ENCODE data around the gene WDR19. TPM values are rescaled to one million over a fixed set of nuclear protein-coding genes. Genes with fewer than 3 reads are reported as not detected.

Gene WDR19
- total RNA-seq, 1 donor from 2014 or later, result 28.3 TPM

GRCh38 chr4:39308611-39309010, 126.3 kb downstream of the WDR19 start:
- Histone ChIP-seq H3K36me3 (peaks cover 27 to 55% of the 10 kb centered on the region in 2 donors), H3K9me3 (no peaks in the 10 kb centered on the region)
- no peak for TF ChIP-seq CTCF (IDR thresholded peaks at IDR 0.05)

GRCh38 chr4:39312816-39313215, 130.5 kb downstream of the WDR19 start:
- Histone ChIP-seq H3K9me3 (no peaks in the 10 kb centered on the region), H3K4me3 (no peak overlapping the region), H3K27ac (peak overlapping the region in 1 of 2 donors; percentile 30), H3K27me3 (no peaks in the 10 kb centered on the region), H3K4me1 (no peaks in the 10 kb centered on the region), H3K36me3 (peaks cover 36 to 38% of the 10 kb centered on the region in 2 donors)
- TF ChIP-seq CTCF (IDR thresholded peaks at IDR 0.05), result no peak
- intact Hi-C loops (cut with DNase I), result no loop called here
- DNase-seq (ENCODE audit: low spot score in 2 of 2), result no peak

More at GRCh38 chr4:39308611-39309010, 126.3 kb downstream of the WDR19 start:
- no peaks in the 10 kb centered on the region for H3K27me3 ChIP-seq
- no peaks in the 10 kb centered on the region for H3K4me1 ChIP-seq
- DNase-seq (ENCODE audit: low spot score in 2 of 2), result no peak
- no peak overlapping the region for H3K4me3 ChIP-seq
- H3K27ac ChIP-seq, result peak overlapping the region in 1 of 2 donors; percentile 58
- intact Hi-C loops (cut with DNase I), result no loop called here

GRCh38 chr4:39319676-39320075, 137.3 kb downstream of the WDR19 start:
- H3K4me1 ChIP-seq, result peaks cover 0 to 3% of the 10 kb centered on the region in 2 donors
- H3K27ac ChIP-seq, result no peak overlapping the region
- H3K4me3 ChIP-seq, result no peak overlapping the region
- intact Hi-C loops (cut with DNase I), result no loop called here
- H3K36me3 ChIP-seq, result peaks cover 19 to 35% of the 10 kb centered on the region in 2 donors
- DNase-seq (ENCODE audit: low spot score in 2 of 2), result no peak
- H3K27me3 ChIP-seq, result no peaks in the 10 kb centered on the region
- H3K9me3 ChIP-seq, result no peaks in the 10 kb centered on the region
- TF ChIP-seq CTCF (IDR thresholded peaks at IDR 0.05), result no peak

- Histone ChIP-seq H3K4me1 (peaks cover 0 to 3% of the 10 kb centered on the region in 2 donors), H3K27ac (no peak overlapping the region), H3K36me3 (peaks cover 17 to 40% of the 10 kb centered on the region in 2 donors), H3K9me3 (no peaks in the 10 kb centered on the region), H3K27me3 (no peaks in the 10 kb centered on the region), H3K4me3 (no peak overlapping the region)
- no peak for TF ChIP-seq CTCF (IDR thresholded peaks at IDR 0.05)
- intact Hi-C loops (cut with DNase I), result no loop called here
- DNase-seq (ENCODE audit: low spot score in 2 of 2), result no peak
These were observed 138.2 kb downstream of the WDR19 start for GRCh38 chr4:39320381-39321115.

- no peak overlapping the region for H3K27ac ChIP-seq
- no peaks in the 10 kb centered on the region for H3K27me3 ChIP-seq
- no peak for TF ChIP-seq CTCF (IDR thresholded peaks at IDR 0.05)
- H3K9me3 ChIP-seq, result no peaks in the 10 kb centered on the region
- intact Hi-C loops (cut with DNase I), result no loop called here
- H3K4me1 ChIP-seq, result peaks cover 0 to 3% of the 10 kb centered on the region in 2 donors
- H3K36me3 ChIP-seq, result peaks cover 12 to 42% of the 10 kb centered on the region in 2 donors
- DNase-seq (ENCODE audit: low spot score in 2 of 2), result no peak
- H3K4me3 ChIP-seq, result no peak overlapping the region
These were observed 141.5 kb downstream of the WDR19 start for GRCh38 chr4:39323821-39324220.

Data from ascending aorta (tissue), 2 donors.